Endothelial cell of umbilical vein (primary cell): ENCODE measurements around the gene ALG12. TPM values are rescaled to one million over a fixed set of nuclear protein-coding genes. Genes with fewer than 3 reads are reported as not detected.

Experiments used
- BruUV-seq: library from RNA; stranded (reverse); fragments of 400-500 nt; replicated peaks from 2 replicates; lab custom pipeline; 2021; lab: Mats Ljungman, UMichigan
- CTCF ChIA-PET: fragments of 300-600, 350-600 bp; sonication (Branson Sonifier 250); formaldehyde crosslinking; loops from one replicate; lab custom pipeline; 2021; ENCODE audit warnings: antibody characterized with exemption, inconsistent platforms; lab: Charles Lee
- POLR2A ChIA-PET: fragments of 300-600, 350-600 bp; sonication (Branson Sonifier 250); formaldehyde crosslinking; loops from one replicate; lab custom pipeline; 2021; ENCODE audit warnings: antibody characterized with exemption, inconsistent platforms; lab: Charles Lee
- DNase-seq: peaks from one replicate; pipeline ENCODE4 v3.0.0-alpha.2; 2011; ENCODE audit warnings: low read depth, low spot score
- FAIRE-seq: peaks from 2 replicates; lab custom pipeline; 2011; peaks lifted over from hg19 to GRCh38; lab: Jason Lieb, UNC
- H2AFZ ChIP-seq: 2 replicates; pipeline ENCODE4 v1.6.0; 2012; ENCODE audit warnings: low read depth, low read length, control low read depth, inconsistent platforms
- H3K27ac ChIP-seq: 2 replicates; pipeline ENCODE4 v1.5.1; 2011; ENCODE audit warnings: low read depth, mild to moderate bottlenecking, control low read depth, low read length, moderate library complexity; ENCODE audit not compliant: insufficient read depth
- H3K27me3 ChIP-seq, 2 experiments: 2 replicates each; pipeline versions ENCODE4 v1.6.0 to v1.6.1; 2011; ENCODE audit warnings: low read length in 2 of 2, mixed read lengths in 1 of 2; ENCODE audit not compliant: control insufficient read depth in 2 of 2, insufficient read depth in 2 of 2
- H3K36me3 ChIP-seq, 2 experiments: 2 replicates in 1 of 2; 3 replicates in 1 of 2; pipeline ENCODE4 v1.5.1; 2011; ENCODE audit warnings: low read length in 2 of 2, mild to moderate bottlenecking in 1 of 2, moderate library complexity in 1 of 2; ENCODE audit not compliant: control insufficient read depth in 2 of 2, insufficient read depth in 2 of 2; ENCODE audit errors: extremely low read depth in 1 of 2
- H3K4me1 ChIP-seq: 3 replicates; pipeline ENCODE4 v1.5.1; 2011; ENCODE audit warnings: mild to moderate bottlenecking, low read length; ENCODE audit not compliant: control insufficient read depth, insufficient read depth; ENCODE audit errors: extremely low read depth
- H3K4me2 ChIP-seq: 2 replicates; pipeline ENCODE4 v1.6.1; 2011; ENCODE audit warnings: low read length, control low read depth, mixed read lengths; ENCODE audit not compliant: insufficient read depth
- H3K4me3 ChIP-seq, 3 experiments: fragments of 200-600 bp in 1 of 3; sonication (generic), shearing (Covaris generic) in 1 of 3; replicated peaks in 1 of 3; 2 replicates each; pipeline ENCODE4 v1.5.1; 2011 to 2016; ENCODE audit warnings: control low read depth in 3 of 3, low read length in 3 of 3, mild to moderate bottlenecking in 2 of 3, inconsistent platforms in 1 of 3, low read depth in 1 of 3, moderate library complexity in 1 of 3; ENCODE audit not compliant: insufficient read depth in 1 of 3
- H3K79me2 ChIP-seq: 2 replicates; pipeline ENCODE4 v1.6.0; 2012; ENCODE audit warnings: low read length, inconsistent platforms; ENCODE audit not compliant: control insufficient read depth, insufficient read depth
- H3K9ac ChIP-seq: replicated peaks from 2 replicates; pipeline ENCODE3; 2011; ENCODE audit warnings: low read length, control low read depth; ENCODE audit not compliant: insufficient read depth; ENCODE audit errors: extremely low read depth
- H3K9me1 ChIP-seq: replicated peaks from 3 replicates; pipeline ENCODE4 v1.6.0; 2011; ENCODE audit warnings: mild to moderate bottlenecking, low read length; ENCODE audit not compliant: control insufficient read depth, insufficient read depth; ENCODE audit errors: extremely low read depth
- H3K9me3 ChIP-seq: replicated peaks from 2 replicates; pipeline ENCODE4 v1.5.1; 2012; ENCODE audit warnings: low read length, inconsistent platforms; ENCODE audit not compliant: control insufficient read depth, insufficient read depth
- H4K20me1 ChIP-seq: replicated peaks from 2 replicates; pipeline ENCODE3; 2011; ENCODE audit warnings: mild to moderate bottlenecking, low read length; ENCODE audit not compliant: control insufficient read depth, insufficient read depth; ENCODE audit errors: extremely low read depth
- EZH2 ChIP-seq: IDR thresholded peaks from 2 replicates; pipeline ENCODE4 v1.6.1; 2012; ENCODE audit warnings: borderline replicate concordance, low read depth, mild to moderate bottlenecking, moderate library complexity, low read length, inconsistent platforms; ENCODE audit not compliant: severe bottlenecking
- FOS ChIP-seq: IDR thresholded peaks from 2 replicates; pipeline ENCODE4 v1.6.1; 2011; ENCODE audit warnings: mild to moderate bottlenecking, low read length, moderate library complexity, borderline replicate concordance; ENCODE audit not compliant: insufficient read depth
- GATA2 ChIP-seq: IDR thresholded peaks from 2 replicates; pipeline ENCODE4 v1.7.0; 2011; ENCODE audit warnings: low read depth, mild to moderate bottlenecking, moderate library complexity, mixed read lengths, low read length; ENCODE audit not compliant: insufficient read length, insufficient read depth
- JUN ChIP-seq: IDR thresholded peaks from 2 replicates; pipeline ENCODE4 v1.6.1; 2011; ENCODE audit warnings: borderline replicate concordance, low read depth; ENCODE audit not compliant: insufficient read length, insufficient read depth
- MYC ChIP-seq: IDR thresholded peaks from one replicate; pipeline ENCODE4 v1.6.1; 2011; ENCODE audit warnings: mild to moderate bottlenecking, low read depth, low read length
- POLR2A ChIP-seq: IDR thresholded peaks from 2 replicates; pipeline ENCODE4 v1.6.1; 2012; ENCODE audit warnings: low read depth, mild to moderate bottlenecking, control low read depth, low read length
- POLR2AphosphoS5 ChIP-seq: IDR thresholded peaks from 2 replicates; pipeline ENCODE4 v1.6.1; 2012; ENCODE audit warnings: low read depth, mild to moderate bottlenecking, control low read depth, low read length, moderate library complexity; ENCODE audit not compliant: insufficient read depth
- dilution Hi-C: fragments of 300-500 bp; cut with MboI; formaldehyde crosslinking; loops from one replicate; pipeline ENCODE4 v1.15.0; 2019; ENCODE audit warnings: low sequenced_read_pairs; ENCODE audit not compliant: extremely low pct_ligation_motif_present
- intact Hi-C: fragments of 100-400 bp; cut with micrococcal nuclease; formaldehyde crosslinking; loops from one replicate; pipeline ENCODE4 v1.10.0; 2022
- polyA plus RNA-seq, 4 experiments: library from polyadenylated mRNA; depleted of rRNA in 3 of 4; stranded (reverse) in 3 of 4; unstranded in 1 of 4; fragments of >200 nt; gene quantifications; 2 replicates each; pipeline versions ENCODE4 v1.2.1 to v1.2.3, GENCODE V29; 2011 to 2012; ENCODE audit warnings: missing spikeins in 1 of 4
- total RNA-seq: library from RNA; stranded (reverse); gene quantifications from 2 replicates; pipeline ENCODE4 v1.2.3, GENCODE V29; 2021
- TF ChIP-seq, protein P1 (sequence below), 2 donors: IDR thresholded peaks; 1 replicate in 1 of 2; 2 replicates in 1 of 2; pipeline ENCODE4 v1.5.1; 2011; ENCODE audit warnings: low read length in 2 of 2, mild to moderate bottlenecking in 2 of 2, moderate library complexity in 2 of 2, control low read depth in 1 of 2, inconsistent platforms in 1 of 2, low read depth in 1 of 2; ENCODE audit not compliant: insufficient read depth in 1 of 2; ENCODE audit errors: extremely low read depth in 1 of 2
- TF ChIP-seq, protein P2 (sequence below): IDR thresholded peaks from 2 replicates; pipeline ENCODE4 v1.6.1; 2011; ENCODE audit not compliant: insufficient read depth, insufficient read length

Gene ALG12
- total and polyA plus RNA-seq, 2 donors (not counting 3 experiments of a cell fraction or from before 2014, with no cell fraction given) = 14.6 to 18.0 TPM

DNA sequence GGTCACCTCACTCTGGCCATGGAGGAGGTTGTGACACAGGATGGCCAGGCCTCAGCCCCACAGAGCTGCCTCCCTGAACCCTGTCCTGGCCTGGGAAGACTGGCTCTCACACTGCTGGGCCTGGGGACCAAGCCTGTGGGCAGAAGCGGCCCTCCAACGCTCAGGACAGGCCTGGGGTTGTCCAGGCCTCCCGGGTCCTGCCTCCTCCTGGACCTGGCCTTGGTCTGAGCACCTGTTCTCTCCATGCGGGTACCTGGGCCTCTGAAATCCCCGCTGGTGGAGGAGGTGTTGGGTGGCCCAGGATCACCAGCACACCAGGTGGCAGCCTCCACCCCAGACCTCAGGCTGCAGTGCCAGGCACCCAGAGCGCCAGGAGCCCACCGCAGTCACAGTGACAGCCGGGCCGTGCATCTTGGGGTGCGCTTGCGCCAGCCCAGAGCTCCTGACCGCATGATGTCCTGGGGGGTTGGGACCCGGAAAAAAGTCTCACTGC lies 26.2 kb upstream of the ALG12 start:
- FAIRE-seq (no peak), DNase-seq (no peak)
- TF ChIP-seq GATA2 = no peak
- TF ChIP-seq EZH2 = no peak
- no peak for TF ChIP-seq MYC
- TF ChIP-seq JUN = no peak
- TF ChIP-seq, protein P1, sequence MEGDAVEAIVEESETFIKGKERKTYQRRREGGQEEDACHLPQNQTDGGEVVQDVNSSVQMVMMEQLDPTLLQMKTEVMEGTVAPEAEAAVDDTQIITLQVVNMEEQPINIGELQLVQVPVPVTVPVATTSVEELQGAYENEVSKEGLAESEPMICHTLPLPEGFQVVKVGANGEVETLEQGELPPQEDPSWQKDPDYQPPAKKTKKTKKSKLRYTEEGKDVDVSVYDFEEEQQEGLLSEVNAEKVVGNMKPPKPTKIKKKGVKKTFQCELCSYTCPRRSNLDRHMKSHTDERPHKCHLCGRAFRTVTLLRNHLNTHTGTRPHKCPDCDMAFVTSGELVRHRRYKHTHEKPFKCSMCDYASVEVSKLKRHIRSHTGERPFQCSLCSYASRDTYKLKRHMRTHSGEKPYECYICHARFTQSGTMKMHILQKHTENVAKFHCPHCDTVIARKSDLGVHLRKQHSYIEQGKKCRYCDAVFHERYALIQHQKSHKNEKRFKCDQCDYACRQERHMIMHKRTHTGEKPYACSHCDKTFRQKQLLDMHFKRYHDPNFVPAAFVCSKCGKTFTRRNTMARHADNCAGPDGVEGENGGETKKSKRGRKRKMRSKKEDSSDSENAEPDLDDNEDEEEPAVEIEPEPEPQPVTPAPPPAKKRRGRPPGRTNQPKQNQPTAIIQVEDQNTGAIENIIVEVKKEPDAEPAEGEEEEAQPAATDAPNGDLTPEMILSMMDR (IDR thresholded peaks at IDR 0.05; ENCODE audit: extremely low read depth in 1 of 2, insufficient read depth in 1 of 2, low read depth in 1 of 2, low read length in 2 of 2) = no peak
- no peak for TF ChIP-seq POLR2A
- no peak for TF ChIP-seq POLR2AphosphoS5
- TF ChIP-seq, protein P2, sequence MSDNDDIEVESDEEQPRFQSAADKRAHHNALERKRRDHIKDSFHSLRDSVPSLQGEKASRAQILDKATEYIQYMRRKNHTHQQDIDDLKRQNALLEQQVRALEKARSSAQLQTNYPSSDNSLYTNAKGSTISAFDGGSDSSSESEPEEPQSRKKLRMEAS = no peak
- no peak for TF ChIP-seq FOS
- H3K4me3 ChIP-seq = no peak overlapping the region
- H2AFZ ChIP-seq = no peak overlapping the region
- BruUV-seq = no TSS peak
- H3K27ac ChIP-seq = no peak overlapping the region
- H4K20me1 ChIP-seq = no peaks in the 10 kb centered on the region
- ChIA-PET POLR2A (no interaction called here), CTCF (interaction anchor here (0.9 kb wide), 1 partner anchor 8 kb away, joined by 3 read pairs; no protein-coding TSS in a partner anchor)
- dilution Hi-C loops = no loop called here
- H3K36me3 ChIP-seq = no peaks in the 10 kb centered on the region
- no peak overlapping the region for H3K9ac ChIP-seq
- no peaks in the 10 kb centered on the region for H3K9me3 ChIP-seq
- no peak overlapping the region for H3K4me2 ChIP-seq
- no peaks in the 10 kb centered on the region for H3K79me2 ChIP-seq
- intact Hi-C loops = no loop called here
- H3K4me1 ChIP-seq = peaks cover under 1% of the 10 kb centered on the region
- no peaks in the 10 kb centered on the region for H3K9me1 ChIP-seq
- no peaks in the 10 kb centered on the region for H3K27me3 ChIP-seq
